ENCODE data around the gene EVI5L. TPM values are rescaled to one million over a fixed set of nuclear protein-coding genes. Genes with fewer than 3 reads are reported as not detected.

The EVI5L gene
- total and polyA plus RNA-seq, 2 donors (not counting 3 experiments of a cell fraction or from before 2014, with no cell fraction given), result 11.9 to 13.5 TPM

DNA sequence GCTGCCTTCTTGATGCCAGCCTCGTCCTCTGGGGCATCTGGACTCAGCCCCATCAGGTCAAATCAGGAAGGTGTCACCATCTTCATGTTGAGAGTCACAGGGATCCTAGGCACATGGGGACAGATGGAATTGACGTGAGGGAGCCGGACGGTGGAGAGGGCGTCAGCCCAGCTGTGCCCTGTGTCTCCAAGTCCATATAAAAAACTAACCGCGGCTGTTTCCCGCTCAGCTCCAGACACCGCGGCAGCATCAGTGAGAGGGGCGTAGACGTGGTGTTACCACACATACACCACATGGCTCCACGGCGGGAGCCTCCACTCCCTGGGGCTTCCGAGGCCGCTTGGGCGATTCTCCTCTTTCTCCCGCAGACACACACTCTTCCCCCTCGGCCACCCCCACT lies 49.8 kb downstream of the EVI5L start:
- POLR2A ChIA-PET, result no interaction called here
- dilution Hi-C loops (cut with MboI; ENCODE audit: extremely low pct_ligation_motif_present, low sequenced_read_pairs), result no loop called here
- CTCF ChIA-PET, result interaction anchor here (1.2 to 1.3 kb wide), 2 partner anchors 10 to 24 kb away, joined by 4 read pairs; partner anchors contain the start of gene MAP2K7

GRCh38 chr19:7881910-7882309 lies 51.9 kb downstream of the EVI5L start:
- Histone ChIP-seq H3K27me3 (ENCODE audit: control insufficient read depth in 2 of 2, insufficient read depth in 2 of 2, low read length in 2 of 2) (no peaks in the 10 kb centered on the region), H3K27ac (ENCODE audit: insufficient read depth, low read depth, low read length) (no peak overlapping the region), H3K4me2 (ENCODE audit: insufficient read depth, low read length) (no peak overlapping the region), H3K4me3 (replicated peaks in 1 of 3; ENCODE audit: insufficient read depth in 1 of 3, low read depth in 1 of 3, low read length in 3 of 3) (no peak overlapping the region), H3K9me3 (replicated peaks; ENCODE audit: control insufficient read depth, insufficient read depth, low read length) (no peaks in the 10 kb centered on the region), H3K79me2 (ENCODE audit: control insufficient read depth, insufficient read depth, low read length) (no peaks in the 10 kb centered on the region), H3K9ac (replicated peaks; ENCODE audit: extremely low read depth, insufficient read depth, low read length) (no peak overlapping the region), H3K9me1 (replicated peaks; ENCODE audit: control insufficient read depth, extremely low read depth, insufficient read depth, low read length) (no peaks in the 10 kb centered on the region), H2AFZ (ENCODE audit: low read depth, low read length) (no peak overlapping the region), H3K36me3 (ENCODE audit: control insufficient read depth in 2 of 2, extremely low read depth in 1 of 2, insufficient read depth in 2 of 2, low read length in 2 of 2) (no peaks in the 10 kb centered on the region), H4K20me1 (replicated peaks; ENCODE audit: control insufficient read depth, extremely low read depth, insufficient read depth, low read length) (no peaks in the 10 kb centered on the region), H3K4me1 (ENCODE audit: control insufficient read depth, extremely low read depth, insufficient read depth, low read length) (no peaks in the 10 kb centered on the region)
- DNase-seq (ENCODE audit: low read depth, low spot score) (no peak), FAIRE-seq (no peak)
- TF ChIP-seq JUN (IDR thresholded peaks at IDR 0.05; ENCODE audit: borderline replicate concordance, insufficient read depth, insufficient read length, low read depth) (no peak), FOS (IDR thresholded peaks at IDR 0.05; ENCODE audit: borderline replicate concordance, insufficient read depth, low read length) (no peak), POLR2A (IDR thresholded peaks at IDR 0.05; ENCODE audit: low read depth, low read length) (no peak), EZH2 (IDR thresholded peaks at IDR 0.05; ENCODE audit: borderline replicate concordance, low read depth, low read length, severe bottlenecking) (no peak), GATA2 (IDR thresholded peaks at IDR 0.05; ENCODE audit: insufficient read depth, insufficient read length, low read depth, low read length) (no peak), MYC (IDR thresholded peaks at IDR 0.05; ENCODE audit: low read depth, low read length) (no peak), POLR2AphosphoS5 (IDR thresholded peaks at IDR 0.05; ENCODE audit: insufficient read depth, low read depth, low read length) (no peak)
- TF ChIP-seq, protein P1, sequence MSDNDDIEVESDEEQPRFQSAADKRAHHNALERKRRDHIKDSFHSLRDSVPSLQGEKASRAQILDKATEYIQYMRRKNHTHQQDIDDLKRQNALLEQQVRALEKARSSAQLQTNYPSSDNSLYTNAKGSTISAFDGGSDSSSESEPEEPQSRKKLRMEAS (IDR thresholded peaks at IDR 0.05; ENCODE audit: insufficient read depth, insufficient read length), result no peak
- TF ChIP-seq, protein P2, sequence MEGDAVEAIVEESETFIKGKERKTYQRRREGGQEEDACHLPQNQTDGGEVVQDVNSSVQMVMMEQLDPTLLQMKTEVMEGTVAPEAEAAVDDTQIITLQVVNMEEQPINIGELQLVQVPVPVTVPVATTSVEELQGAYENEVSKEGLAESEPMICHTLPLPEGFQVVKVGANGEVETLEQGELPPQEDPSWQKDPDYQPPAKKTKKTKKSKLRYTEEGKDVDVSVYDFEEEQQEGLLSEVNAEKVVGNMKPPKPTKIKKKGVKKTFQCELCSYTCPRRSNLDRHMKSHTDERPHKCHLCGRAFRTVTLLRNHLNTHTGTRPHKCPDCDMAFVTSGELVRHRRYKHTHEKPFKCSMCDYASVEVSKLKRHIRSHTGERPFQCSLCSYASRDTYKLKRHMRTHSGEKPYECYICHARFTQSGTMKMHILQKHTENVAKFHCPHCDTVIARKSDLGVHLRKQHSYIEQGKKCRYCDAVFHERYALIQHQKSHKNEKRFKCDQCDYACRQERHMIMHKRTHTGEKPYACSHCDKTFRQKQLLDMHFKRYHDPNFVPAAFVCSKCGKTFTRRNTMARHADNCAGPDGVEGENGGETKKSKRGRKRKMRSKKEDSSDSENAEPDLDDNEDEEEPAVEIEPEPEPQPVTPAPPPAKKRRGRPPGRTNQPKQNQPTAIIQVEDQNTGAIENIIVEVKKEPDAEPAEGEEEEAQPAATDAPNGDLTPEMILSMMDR (IDR thresholded peaks at IDR 0.05; ENCODE audit: extremely low read depth in 1 of 2, insufficient read depth in 1 of 2, low read depth in 1 of 2, low read length in 2 of 2), result no peak
- CTCF ChIA-PET, result interaction anchor here (1.0 to 1.6 kb wide), 3 partner anchors 13 to 201 kb away, joined by 3 to 4 read pairs (median 3); partner anchors contain the start of genes MAP2K7 and TRAPPC5
- no TSS peak for BruUV-seq (replicated peaks)
- intact Hi-C loops (cut with micrococcal nuclease), result no loop called here
- dilution Hi-C loops (cut with MboI; ENCODE audit: extremely low pct_ligation_motif_present, low sequenced_read_pairs), result no loop called here
- POLR2A ChIA-PET, result no interaction called here

More for the DNA sequence above, 49.8 kb downstream of the EVI5L start:
- FAIRE-seq (no peak), DNase-seq (ENCODE audit: low read depth, low spot score) (no peak)
- Histone ChIP-seq H3K4me3 (replicated peaks in 1 of 3; ENCODE audit: insufficient read depth in 1 of 3, low read depth in 1 of 3, low read length in 3 of 3) (no peak overlapping the region), H3K4me2 (ENCODE audit: insufficient read depth, low read length) (no peak overlapping the region), H3K9me1 (replicated peaks; ENCODE audit: control insufficient read depth, extremely low read depth, insufficient read depth, low read length) (no peaks in the 10 kb centered on the region), H3K36me3 (ENCODE audit: control insufficient read depth in 2 of 2, extremely low read depth in 1 of 2, insufficient read depth in 2 of 2, low read length in 2 of 2) (no peaks in the 10 kb centered on the region), H4K20me1 (replicated peaks; ENCODE audit: control insufficient read depth, extremely low read depth, insufficient read depth, low read length) (no peaks in the 10 kb centered on the region), H2AFZ (ENCODE audit: low read depth, low read length) (no peak overlapping the region), H3K27me3 (ENCODE audit: control insufficient read depth in 2 of 2, insufficient read depth in 2 of 2, low read length in 2 of 2) (peaks cover 0 to 4% of the 10 kb centered on the region in 2 experiments), H3K4me1 (ENCODE audit: control insufficient read depth, extremely low read depth, insufficient read depth, low read length) (no peaks in the 10 kb centered on the region), H3K27ac (ENCODE audit: insufficient read depth, low read depth, low read length) (no peak overlapping the region), H3K79me2 (ENCODE audit: control insufficient read depth, insufficient read depth, low read length) (no peaks in the 10 kb centered on the region), H3K9me3 (replicated peaks; ENCODE audit: control insufficient read depth, insufficient read depth, low read length) (no peaks in the 10 kb centered on the region), H3K9ac (replicated peaks; ENCODE audit: extremely low read depth, insufficient read depth, low read length) (no peak overlapping the region)
- intact Hi-C loops (cut with micrococcal nuclease), result no loop called here
- no TSS peak for BruUV-seq (replicated peaks)
- no peak for TF ChIP-seq MYC (IDR thresholded peaks at IDR 0.05; ENCODE audit: low read depth, low read length)

Measured in endothelial cell of umbilical vein (primary cell).